ENCODE results near the gene DLX2. TPM values are rescaled to one million over a fixed set of nuclear protein-coding genes. Genes with fewer than 3 reads are reported as not detected.
A peak's percentile ranks its signal among the peaks of the same experiment; 100 is the strongest.

The DLX2 gene
- total RNA-seq, 2 experiments from 2014 or later: 0.12 TPM; not detected in 1

GRCh38 chr2:172095905-172096625 is 6.6 kb downstream of the DLX2 start:
- peak; percentile 7 for ATAC-seq
- peaks cover 36% of the 10 kb centered on the region for H3K4me1 Mint-ChIP-seq
- H3K36me3 Mint-ChIP-seq: peaks cover 4% of the 10 kb centered on the region
- H3K27ac Mint-ChIP-seq: peak overlapping the region; percentile 15
- CTCF ChIA-PET: interaction anchor here (1.2 to 2.5 kb wide), 4 partner anchors 10 to 366 kb away, joined by 3 to 11 read pairs (median 5); partner anchors contain the start of gene DLX1
- H3K27me3 Mint-ChIP-seq: peaks cover 80% of the 10 kb centered on the region
- H3K9me3 Mint-ChIP-seq (ENCODE audit: low read depth): no peaks in the 10 kb centered on the region
- no peak for DNase-seq
- H3K4me3 Mint-ChIP-seq: peak overlapping the region; percentile 76

GRCh38 chr2:172095146-172095904 is 7.4 kb downstream of the DLX2 start:
- CTCF ChIA-PET: interaction anchor here (0.8 to 2.5 kb wide), 5 partner anchors 9 to 367 kb away, joined by 3 to 11 read pairs (median 4); partner anchors contain the start of gene DLX1
- no peaks in the 10 kb centered on the region for H3K9me3 Mint-ChIP-seq (ENCODE audit: low read depth)
- DNase-seq (peak; percentile 75), ATAC-seq (peak; percentile 65)
- peak overlapping the region; percentile 76 for H3K4me3 Mint-ChIP-seq
- H3K27me3 Mint-ChIP-seq: peaks cover 82% of the 10 kb centered on the region
- peaks cover 30% of the 10 kb centered on the region for H3K4me1 Mint-ChIP-seq
- peaks cover 4% of the 10 kb centered on the region for H3K36me3 Mint-ChIP-seq
- peak overlapping the region; percentile 15 for H3K27ac Mint-ChIP-seq

- DNase-seq (no peak), ATAC-seq (no peak)
- peaks cover 4% of the 10 kb centered on the region for H3K36me3 Mint-ChIP-seq
- peak overlapping the region; percentile 76 for H3K4me3 Mint-ChIP-seq
- H3K4me1 Mint-ChIP-seq: peaks cover 29% of the 10 kb centered on the region
- H3K27ac Mint-ChIP-seq: no peak overlapping the region
- H3K9me3 Mint-ChIP-seq (ENCODE audit: low read depth): no peaks in the 10 kb centered on the region
- CTCF ChIA-PET: interaction anchor here (0.8 to 2.5 kb wide), 4 partner anchors 9 to 17 kb away, joined by 3 to 11 read pairs (median 4); partner anchors contain the start of gene DLX1
- H3K27me3 Mint-ChIP-seq: peaks cover 86% of the 10 kb centered on the region
Measured at GRCh38 chr2:172094294-172095145, 8.2 kb downstream of the DLX2 start.

GRCh38 chr2:172093416-172094293 is 9.0 kb downstream of the DLX2 start:
- no peaks in the 10 kb centered on the region for H3K9me3 Mint-ChIP-seq (ENCODE audit: low read depth)
- peak overlapping the region; percentile 61 for H3K27ac Mint-ChIP-seq
- CTCF ChIA-PET: interaction anchor here (1.0 to 3.4 kb wide), 3 partner anchors 8 to 14 kb away, joined by 3 to 15 read pairs (median 5); no protein-coding TSS in a partner anchor
- DNase-seq: no peak
- peaks cover 4% of the 10 kb centered on the region for H3K36me3 Mint-ChIP-seq
- peaks cover 90% of the 10 kb centered on the region for H3K27me3 Mint-ChIP-seq
- no peak for ATAC-seq
- H3K4me3 Mint-ChIP-seq: peak overlapping the region; percentile 27
- H3K4me1 Mint-ChIP-seq: peaks cover 28% of the 10 kb centered on the region

GRCh38 chr2:172092716-172093415 is 9.8 kb downstream of the DLX2 start:
- Mint-ChIP-seq H3K27me3 (peaks cover 93% of the 10 kb centered on the region), H3K9me3 (ENCODE audit: low read depth) (no peaks in the 10 kb centered on the region), H3K4me3 (no peak overlapping the region), H3K36me3 (peaks cover 2% of the 10 kb centered on the region), H3K27ac (peak overlapping the region; percentile 61), H3K4me1 (peaks cover 31% of the 10 kb centered on the region)
- ATAC-seq (no peak), DNase-seq (no peak)
- CTCF ChIA-PET: interaction anchor here (1.0 to 3.4 kb wide), 6 partner anchors 9 to 15 kb away, joined by 3 to 16 read pairs (median 4); partner anchors contain the start of gene DLX2

GRCh38 chr2:172091761-172092566 is 10.7 kb downstream of the DLX2 start:
- H3K9me3 Mint-ChIP-seq (ENCODE audit: low read depth): no peaks in the 10 kb centered on the region
- H3K4me3 Mint-ChIP-seq: no peak overlapping the region
- peaks cover 93% of the 10 kb centered on the region for H3K27me3 Mint-ChIP-seq
- no peak for ATAC-seq
- peak; percentile 28 for DNase-seq
- CTCF ChIA-PET: interaction anchor here (1.1 to 3.4 kb wide), 4 partner anchors 10 to 14 kb away, joined by 3 to 16 read pairs (median 10); partner anchors contain the start of gene DLX2
- H3K4me1 Mint-ChIP-seq: peaks cover 33% of the 10 kb centered on the region
- H3K36me3 Mint-ChIP-seq: peaks cover 2% of the 10 kb centered on the region
- H3K27ac Mint-ChIP-seq: no peak overlapping the region

- H3K27me3 Mint-ChIP-seq: peaks cover 93% of the 10 kb centered on the region
- CTCF ChIA-PET: interaction anchor here (1.1 to 3.4 kb wide), 4 partner anchors 10 to 15 kb away, joined by 3 to 16 read pairs (median 10); partner anchors contain the start of gene DLX2
- no peak overlapping the region for H3K4me3 Mint-ChIP-seq
- peak; percentile 28 for DNase-seq
- H3K4me1 Mint-ChIP-seq: peaks cover 36% of the 10 kb centered on the region
- ATAC-seq: no peak
- no peak overlapping the region for H3K27ac Mint-ChIP-seq
- peaks cover 2% of the 10 kb centered on the region for H3K36me3 Mint-ChIP-seq
- H3K9me3 Mint-ChIP-seq (ENCODE audit: low read depth): no peaks in the 10 kb centered on the region
Measured at GRCh38 chr2:172091000-172091641, 11.6 kb downstream of the DLX2 start.

GRCh38 chr2:172090044-172090961 is 12.4 kb downstream of the DLX2 start:
- H3K4me1 Mint-ChIP-seq: peaks cover 34% of the 10 kb centered on the region
- no peak overlapping the region for H3K27ac Mint-ChIP-seq
- peaks cover 2% of the 10 kb centered on the region for H3K36me3 Mint-ChIP-seq
- CTCF ChIA-PET: interaction anchor here (1.2 to 3.4 kb wide), 3 partner anchors 11 to 16 kb away, joined by 4 to 16 read pairs (median 15); partner anchors contain the start of gene DLX2
- no peaks in the 10 kb centered on the region for H3K9me3 Mint-ChIP-seq (ENCODE audit: low read depth)
- ATAC-seq (no peak), DNase-seq (peak; percentile 36)
- H3K4me3 Mint-ChIP-seq: no peak overlapping the region
- peaks cover 91% of the 10 kb centered on the region for H3K27me3 Mint-ChIP-seq

- Mint-ChIP-seq H3K27ac (no peak overlapping the region), H3K4me3 (no peak overlapping the region), H3K9me3 (ENCODE audit: low read depth) (no peaks in the 10 kb centered on the region), H3K36me3 (peaks cover 2% of the 10 kb centered on the region), H3K4me1 (peaks cover 34% of the 10 kb centered on the region), H3K27me3 (peaks cover 93% of the 10 kb centered on the region)
- CTCF ChIA-PET: interaction anchor here (4.7 kb wide), 1 partner anchor 13 kb away, joined by 43 read pairs; the partner anchor contains the start of gene DLX2
- DNase-seq (no peak), ATAC-seq (no peak)
Measured at GRCh38 chr2:172089633-172090032, 13.1 kb downstream of the DLX2 start.
